ENCODE results near the gene ANO7.

GRCh38 chr2:241258505-241259280, 70.2 kb downstream of the ANO7 start:
- no peak for TF ChIP-seq POLR2A (IDR thresholded peaks at IDR 0.05; ENCODE audit: low read length)
- no peak for TF ChIP-seq GATA1 (IDR thresholded peaks at IDR 0.05; ENCODE audit: low read depth, low read length)
